C4-2B (cell line): ENCODE measurements around the gene STAG1.

Experiments used
- CTCF ChIP-seq: fragments of 450-650 bp; conservative IDR thresholded peaks from 2 replicates; pipeline ENCODE4 v1.5.1; 2017; ENCODE audit warnings: mild to moderate bottlenecking
- ZFX ChIP-seq: fragments of 450-650 bp; IDR thresholded peaks from 2 replicates; pipeline ENCODE4 v1.6.1; 2017

GRCh38 chr3:136637176-136637575, 115.0 kb downstream of the STAG1 start:
- TF ChIP-seq CTCF (no peak), ZFX (no peak)
